MM.1S (cell line): ENCODE measurements around the gene CXorf58.

Experiments used
- EZH2 ChIP-seq: fragments of 300-600 bp; sonication (generic); optimal IDR thresholded peaks from 2 replicates; pipeline ENCODE3; 2017; ENCODE audit warnings: low read depth, mild to moderate bottlenecking, antibody characterized with exemption, low read length, mixed read lengths
- TF ChIP-seq, protein P1 (sequence below): fragments of 300-600 bp; sonication (generic); IDR thresholded peaks from 2 replicates; pipeline ENCODE4 v1.5.1; 2016; ENCODE audit warnings: antibody characterized with exemption, low read length, mixed read lengths

DNA sequence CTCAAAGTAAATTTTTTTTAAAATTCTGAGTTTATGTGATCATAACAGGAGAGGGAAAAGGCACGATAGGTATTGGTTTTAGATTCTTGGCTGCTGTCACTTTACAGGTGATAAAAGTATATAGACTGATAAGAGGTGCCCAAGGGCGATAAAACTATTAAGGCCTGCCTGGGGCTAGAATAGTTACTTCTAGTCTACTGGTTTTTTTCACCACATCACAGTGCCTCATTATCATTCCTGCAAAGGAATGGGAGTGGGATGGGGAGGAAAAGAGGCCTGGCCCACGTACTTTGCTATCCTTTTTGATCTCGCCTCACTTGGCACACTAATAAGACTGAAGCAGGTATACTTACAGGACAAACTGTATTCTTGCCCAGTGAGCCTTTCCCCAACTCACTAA lies 46.6 kb downstream of the CXorf58 start:
- TF ChIP-seq, protein P1, sequence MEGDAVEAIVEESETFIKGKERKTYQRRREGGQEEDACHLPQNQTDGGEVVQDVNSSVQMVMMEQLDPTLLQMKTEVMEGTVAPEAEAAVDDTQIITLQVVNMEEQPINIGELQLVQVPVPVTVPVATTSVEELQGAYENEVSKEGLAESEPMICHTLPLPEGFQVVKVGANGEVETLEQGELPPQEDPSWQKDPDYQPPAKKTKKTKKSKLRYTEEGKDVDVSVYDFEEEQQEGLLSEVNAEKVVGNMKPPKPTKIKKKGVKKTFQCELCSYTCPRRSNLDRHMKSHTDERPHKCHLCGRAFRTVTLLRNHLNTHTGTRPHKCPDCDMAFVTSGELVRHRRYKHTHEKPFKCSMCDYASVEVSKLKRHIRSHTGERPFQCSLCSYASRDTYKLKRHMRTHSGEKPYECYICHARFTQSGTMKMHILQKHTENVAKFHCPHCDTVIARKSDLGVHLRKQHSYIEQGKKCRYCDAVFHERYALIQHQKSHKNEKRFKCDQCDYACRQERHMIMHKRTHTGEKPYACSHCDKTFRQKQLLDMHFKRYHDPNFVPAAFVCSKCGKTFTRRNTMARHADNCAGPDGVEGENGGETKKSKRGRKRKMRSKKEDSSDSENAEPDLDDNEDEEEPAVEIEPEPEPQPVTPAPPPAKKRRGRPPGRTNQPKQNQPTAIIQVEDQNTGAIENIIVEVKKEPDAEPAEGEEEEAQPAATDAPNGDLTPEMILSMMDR, result no peak
- no peak for TF ChIP-seq EZH2
